ENCODE results near the gene ATL3.
"Not testable (repeated sequence)": the region's sequence is repeated elsewhere in the genome, so short reads cannot be mapped to it uniquely, and the experiment has no call there.

The ATL3 gene

DNA sequence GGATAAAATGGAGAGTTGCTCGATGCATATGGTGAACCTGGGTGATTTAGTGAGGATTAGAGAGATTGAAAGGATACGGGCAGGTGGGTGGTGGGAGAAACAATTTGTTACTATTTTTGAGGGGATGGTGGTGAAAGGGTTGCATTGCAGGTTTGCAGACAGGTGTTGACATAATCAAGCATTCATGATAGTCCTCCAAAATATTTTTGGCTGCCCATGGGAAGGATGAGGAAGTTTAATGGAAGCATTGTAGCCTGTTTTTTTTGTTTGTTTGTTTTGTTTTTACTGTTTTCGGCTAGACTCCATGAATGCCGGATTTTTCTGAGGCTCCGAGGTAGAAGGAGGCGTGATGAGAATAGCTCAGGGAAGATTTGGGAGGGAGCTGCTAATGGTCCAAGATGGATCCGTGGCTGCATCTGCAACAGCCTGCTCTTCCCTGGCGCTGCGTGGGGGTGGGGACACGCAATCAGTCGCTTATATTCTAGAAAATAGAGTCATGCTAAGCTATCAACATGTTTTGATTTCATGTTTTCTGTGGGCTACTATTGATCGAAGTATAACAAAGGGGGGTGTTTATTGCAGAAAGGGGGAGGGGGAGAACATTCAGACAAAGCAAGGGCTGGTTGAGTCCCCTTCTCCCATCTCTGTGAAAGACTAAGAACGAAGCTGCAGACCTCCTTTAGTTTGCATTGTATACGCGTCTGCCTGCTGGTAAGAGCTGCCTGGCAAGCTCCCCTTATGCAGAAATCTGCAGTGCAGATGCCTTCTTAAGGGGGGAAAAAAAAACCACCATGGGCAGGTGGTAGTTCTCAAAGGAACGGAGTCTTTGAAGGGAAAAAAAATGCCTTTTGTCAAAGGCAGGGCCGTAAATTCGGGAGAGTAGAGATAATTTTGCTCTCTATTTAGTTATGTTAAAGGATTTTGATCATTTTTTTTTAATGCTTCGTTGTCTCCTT lies 11.2 kb upstream of the ATL3 start:
- in situ Hi-C loops (cut with HindIII; ENCODE audit: low sequenced_read_pairs) = no loop called here

DNA sequence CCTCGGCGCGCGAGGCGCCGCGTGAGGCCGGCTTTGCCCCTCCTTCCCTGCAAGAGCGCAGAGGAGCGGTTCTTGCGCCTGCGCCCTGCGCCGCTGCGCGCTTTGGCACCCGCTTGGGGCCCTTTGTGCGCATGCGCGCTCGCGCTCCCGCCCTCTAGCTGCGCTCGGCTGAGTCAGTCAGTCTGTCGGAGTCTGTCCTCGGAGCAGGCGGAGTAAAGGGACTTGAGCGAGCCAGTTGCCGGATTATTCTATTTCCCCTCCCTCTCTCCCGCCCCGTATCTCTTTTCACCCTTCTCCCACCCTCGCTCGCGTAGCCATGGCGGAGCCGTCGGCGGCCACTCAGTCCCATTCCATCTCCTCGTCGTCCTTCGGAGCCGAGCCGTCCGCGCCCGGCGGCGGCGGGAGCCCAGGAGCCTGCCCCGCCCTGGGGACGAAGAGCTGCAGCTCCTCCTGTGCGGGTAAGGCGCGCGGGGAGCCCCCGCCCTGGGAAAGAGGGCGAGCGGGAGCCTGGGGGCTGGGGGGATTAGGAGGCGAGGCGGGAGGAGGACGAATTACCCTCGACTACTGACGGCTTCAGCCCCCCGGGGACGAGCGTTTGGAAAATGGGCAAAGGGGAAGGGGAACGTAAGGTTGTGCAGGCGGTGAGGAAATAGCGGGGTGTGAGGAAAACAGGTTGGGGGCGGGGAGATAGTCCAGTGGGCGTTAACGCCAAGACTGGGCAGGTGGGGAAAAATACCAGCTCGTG lies 10.3 kb upstream of the ATL3 start, which contains the start of gene RTN3:
Gene RTN3, plus strand, starts transcription at position 180 of the 745 bp plus-strand sequence. Its CDS starts 137 bp downstream, at position 317.
- in situ Hi-C loops (cut with HindIII; ENCODE audit: low sequenced_read_pairs) = no loop called here

DNA sequence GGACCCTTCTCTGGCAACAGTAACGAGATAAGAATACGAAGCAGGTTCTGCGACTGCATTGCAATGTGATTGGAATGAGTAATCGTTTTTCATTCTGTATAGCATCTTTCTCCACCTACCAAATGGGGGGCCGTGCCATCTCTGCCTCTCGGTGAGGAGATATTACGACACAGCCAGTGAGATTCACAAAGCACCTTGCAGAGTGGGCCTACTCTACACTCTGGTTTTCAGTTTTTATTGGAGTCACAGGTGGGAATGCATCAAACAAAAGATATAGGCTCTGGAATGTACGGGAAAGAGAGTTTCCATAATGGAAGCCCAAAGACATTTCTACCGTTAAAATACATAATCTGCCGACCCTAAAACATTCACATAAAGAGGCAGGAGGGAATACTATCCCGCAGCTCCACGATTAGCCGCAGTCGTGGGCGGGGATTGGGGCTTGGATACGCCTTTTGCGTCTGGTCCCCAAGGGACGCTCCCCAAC lies 9.7 kb upstream of the ATL3 start:
- in situ Hi-C loops (cut with HindIII; ENCODE audit: low sequenced_read_pairs) = no loop called here

GRCh38 chr11:63673579-63673978 lies 2.4 kb upstream of the ATL3 start:
- in situ Hi-C loops (cut with HindIII; ENCODE audit: low sequenced_read_pairs) = no loop called here

DNA sequence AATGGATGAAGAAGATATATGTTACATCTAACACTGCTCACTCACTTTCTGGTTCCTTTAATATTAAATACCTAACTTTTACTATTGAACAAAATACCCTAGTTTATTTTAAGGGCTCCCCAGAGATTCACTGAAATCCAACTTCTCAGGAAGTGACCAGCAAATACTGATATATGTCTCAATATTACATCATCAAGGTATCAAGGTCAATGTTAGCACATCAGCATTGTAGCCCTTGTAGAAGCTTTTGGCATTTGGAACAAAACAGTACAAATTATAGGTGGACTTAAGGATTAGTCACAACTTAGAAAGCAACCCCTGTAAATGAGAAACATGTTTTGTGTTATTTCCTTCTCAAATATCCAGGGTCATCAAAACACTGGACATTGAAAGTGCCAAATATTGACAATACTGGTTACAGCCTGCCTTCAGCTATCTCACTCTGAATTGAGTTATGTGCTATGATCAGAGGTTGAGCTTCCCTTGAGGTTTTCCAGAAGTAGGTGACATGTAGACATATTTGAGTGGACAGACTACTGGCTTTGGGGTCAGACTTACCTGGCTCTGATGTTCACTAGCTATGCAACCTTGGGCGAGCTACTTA lies 1.9 kb upstream of the ATL3 start:
- in situ Hi-C loops (cut with HindIII; ENCODE audit: low sequenced_read_pairs) = no loop called here

DNA sequence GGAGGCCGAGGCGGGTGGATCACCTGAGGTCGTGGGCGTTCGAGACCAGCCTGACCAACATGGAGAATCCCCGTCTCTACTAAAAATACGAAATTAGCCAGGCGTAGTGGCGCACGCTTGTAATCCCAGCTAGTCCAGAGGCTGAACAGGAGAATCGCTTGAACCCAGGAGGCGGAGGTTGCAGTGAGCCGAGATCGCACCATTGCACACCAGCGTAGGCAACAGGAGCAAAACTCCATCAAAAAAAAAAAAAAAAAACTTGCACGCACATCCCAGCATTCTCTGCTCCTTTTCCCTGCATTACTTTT lies 934 bp upstream of the ATL3 start:
- in situ Hi-C loops (cut with HindIII; ENCODE audit: low sequenced_read_pairs) = no loop called here

DNA sequence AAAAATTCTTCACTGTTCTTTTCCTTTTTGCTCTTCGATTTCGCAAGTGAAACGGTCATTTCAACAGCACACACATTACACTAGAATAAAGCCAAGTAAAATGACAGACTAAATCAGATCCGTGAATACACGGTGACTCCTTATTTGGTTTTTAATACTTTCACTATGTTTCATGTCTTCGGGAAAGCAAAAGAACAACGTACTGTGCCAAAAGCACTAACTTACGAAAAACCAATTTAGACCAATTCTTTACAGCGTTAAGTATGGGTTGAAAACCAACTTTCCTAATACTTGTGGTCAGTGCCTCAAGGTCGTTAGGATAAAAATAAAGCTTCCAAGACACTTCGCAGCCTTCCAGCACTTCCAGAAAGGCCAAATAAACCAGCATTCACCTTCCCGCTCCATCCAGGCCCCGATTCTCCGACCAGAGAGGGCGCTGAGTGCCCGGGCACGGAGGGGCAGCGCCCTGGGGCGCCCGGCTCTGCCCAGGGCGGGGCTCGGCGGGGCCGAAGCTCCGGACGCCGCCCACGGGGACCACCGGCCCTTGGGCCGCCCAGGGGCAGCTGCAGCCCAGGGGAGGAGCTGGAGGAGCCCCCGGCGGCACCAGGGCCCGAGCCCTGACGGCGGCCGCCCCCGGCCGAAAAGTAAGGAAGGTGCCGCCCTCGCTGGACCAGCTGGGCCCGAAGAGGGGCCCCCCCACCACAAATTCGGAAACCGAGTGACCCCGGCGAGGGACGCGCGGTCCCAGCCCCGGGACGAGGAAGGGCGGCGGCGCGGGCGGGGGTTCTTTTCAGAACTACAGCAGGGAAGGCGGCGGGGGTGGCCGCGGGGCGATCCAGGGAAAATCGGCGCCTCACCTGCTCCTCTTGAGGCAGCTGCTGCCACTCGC lies 499 bp downstream of the ATL3 start:
- in situ Hi-C loops (cut with HindIII; ENCODE audit: low sequenced_read_pairs) = no loop called here

DNA sequence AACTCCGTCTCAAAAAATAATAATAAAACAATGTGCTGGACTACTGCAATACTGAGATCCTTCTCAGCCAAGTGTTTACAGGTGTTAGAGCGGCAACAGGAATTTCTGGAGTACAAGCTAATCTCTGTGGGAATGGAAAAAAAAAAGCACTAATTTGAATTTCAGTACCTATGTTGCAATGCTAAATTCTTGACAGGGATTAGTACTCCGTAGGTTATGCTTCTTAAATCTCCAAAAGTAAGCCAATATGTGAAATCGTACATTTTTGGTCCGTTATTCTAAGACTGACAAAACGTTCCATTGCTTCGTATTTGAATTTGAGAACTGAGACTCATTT lies 1.1 kb downstream of the ATL3 start:
- in situ Hi-C loops (cut with HindIII; ENCODE audit: low sequenced_read_pairs) = no loop called here

GRCh38 chr11:63667995-63668795 lies 3.0 kb downstream of the ATL3 start:
- in situ Hi-C loops (cut with HindIII; ENCODE audit: low sequenced_read_pairs) = no loop called here

- in situ Hi-C loops (cut with HindIII; ENCODE audit: low sequenced_read_pairs) = no loop called here
Measured at GRCh38 chr11:63666874-63667273, 4.3 kb downstream of the ATL3 start.

- in situ Hi-C loops (cut with HindIII; ENCODE audit: low sequenced_read_pairs) = loop anchor here (5.0 kb wide), 3 partner anchors 37 to 102 kb away; partner anchors contain the start of gene PLAAT2
Measured at GRCh38 chr11:63663809-63664208, 7.4 kb downstream of the ATL3 start.

- in situ Hi-C loops (cut with HindIII; ENCODE audit: low sequenced_read_pairs) = loop anchor here (5.0 kb wide), 3 partner anchors 34 to 99 kb away; partner anchors contain the start of gene PLAAT2
Measured at GRCh38 chr11:63660972-63661371, 10.2 kb downstream of the ATL3 start.

DNA sequence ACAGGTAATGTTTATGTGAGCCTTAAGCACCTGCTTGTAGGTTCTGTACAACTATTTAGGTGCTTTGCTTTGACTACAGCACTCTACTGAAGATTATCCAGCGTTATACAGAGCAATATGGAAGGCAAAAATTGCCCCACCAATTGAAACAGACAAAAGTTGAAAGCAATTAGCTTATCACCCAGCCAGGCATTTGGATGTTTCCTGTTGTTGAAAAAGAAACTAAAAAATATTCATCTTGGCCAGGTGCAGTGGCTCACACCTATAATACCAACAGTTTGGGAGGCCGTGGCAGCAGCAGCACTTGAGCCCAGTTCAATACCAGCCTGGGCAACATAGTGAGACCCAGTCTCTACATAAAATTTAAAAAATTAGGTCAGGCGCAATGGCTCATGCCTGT lies 18.5 kb downstream of the ATL3 start:
- in situ Hi-C loops (cut with HindIII; ENCODE audit: low sequenced_read_pairs) = no loop called here

GRCh38 chr11:63643205-63643604 lies 28.0 kb downstream of the ATL3 start:
- in situ Hi-C loops (cut with HindIII; ENCODE audit: low sequenced_read_pairs) = loop anchor here (10.0 kb wide), 1 partner anchor 72 kb away; no protein-coding TSS in a partner anchor

- in situ Hi-C loops (cut with HindIII; ENCODE audit: low sequenced_read_pairs) = loop anchor here (10.0 kb wide), 1 partner anchor 73 kb away; no protein-coding TSS in a partner anchor
Measured at GRCh38 chr11:63641727-63642126, 29.4 kb downstream of the ATL3 start.

DNA sequence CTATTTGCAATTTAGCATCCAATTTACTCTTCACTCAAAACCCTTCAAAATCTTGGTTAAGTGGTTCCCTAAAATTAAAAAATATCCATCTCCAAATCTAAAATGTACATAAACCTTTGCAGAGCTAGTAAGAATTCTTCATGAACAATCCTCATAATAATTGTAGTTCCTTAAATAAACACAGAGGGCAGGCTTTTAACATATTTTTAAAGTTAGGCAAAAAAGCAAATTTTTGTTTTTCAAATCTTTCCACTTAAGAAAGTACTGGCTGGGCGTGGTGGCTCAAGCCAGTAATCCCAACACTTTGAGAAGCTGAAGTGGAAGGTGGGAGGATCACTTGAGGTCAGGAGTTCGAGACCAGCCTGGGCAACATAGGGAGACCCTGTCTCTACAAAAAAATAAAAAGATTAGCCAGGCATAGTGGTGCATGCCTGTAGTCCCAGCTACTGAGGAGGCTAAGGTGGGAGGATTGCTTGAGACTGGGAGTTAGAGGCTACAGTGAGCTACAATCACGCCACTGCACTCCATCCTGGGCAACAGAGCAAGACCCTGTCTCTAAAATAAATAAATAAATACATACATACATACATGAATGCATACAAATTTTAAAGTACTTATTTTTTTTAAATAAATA lies 31.9 kb downstream of the ATL3 start:
- in situ Hi-C loops (cut with HindIII; ENCODE audit: low sequenced_read_pairs) = no loop called here

- in situ Hi-C loops (cut with HindIII; ENCODE audit: low sequenced_read_pairs) = not testable (repeated sequence)
Measured at GRCh38 chr11:63638436-63638835, 32.7 kb downstream of the ATL3 start.

- in situ Hi-C loops (cut with HindIII; ENCODE audit: low sequenced_read_pairs) = no loop called here
Measured at GRCh38 chr11:63635762-63636465, 35.3 kb downstream of the ATL3 start.
